Tibial nerve (tissue), 4 donors: Measurements from ENCODE around the gene ZNF777. TPM values are rescaled to one million over a fixed set of nuclear protein-coding genes. Genes with fewer than 3 reads are reported as not detected.

Experiments used
- DNase-seq, 2 donors: peaks; one replicate each; pipeline ENCODE4 v3.0.0-alpha.2; 2019; ENCODE audit warnings: low spot score in 2 of 2
- H3K27ac ChIP-seq, 4 donors: fragments of 200-600 bp; sonication (generic) in 3 of 4; one replicate each; pipeline ENCODE4 v1.5.1; 2017 to 2019; ENCODE audit warnings: mild to moderate bottlenecking in 1 of 4
- H3K27me3 ChIP-seq, 2 donors: fragments of 200-600 bp; sonication (generic) in 1 of 2; one replicate each; pipeline versions ENCODE4 v1.5.1 to v1.6.0; 2017 to 2019
- H3K36me3 ChIP-seq, 3 donors: fragments of 200-600 bp; sonication (generic); one replicate each; pipeline ENCODE4 v1.5.1; 2018 to 2019
- H3K4me1 ChIP-seq, 4 donors: fragments of 200-600 bp; sonication (generic) in 3 of 4; one replicate each; pipeline ENCODE4 v1.5.1; 2017 to 2019
- H3K4me3 ChIP-seq, 4 donors: fragments of 200-600 bp; sonication (generic) in 3 of 4; one replicate each; pipeline ENCODE4 v1.5.1; 2017 to 2019; ENCODE audit warnings: mild to moderate bottlenecking in 1 of 4, moderate library complexity in 1 of 4
- H3K9me3 ChIP-seq, 4 donors: fragments of 200-600 bp; sonication (generic) in 3 of 4; one replicate each; pipeline ENCODE4 v1.5.1; 2017 to 2019
- EP300 ChIP-seq, 2 donors: sonication (generic); formaldehyde crosslinking; IDR thresholded peaks; one replicate each; pipeline ENCODE4 v1.6.1; 2017; ENCODE audit warnings: antibody characterized with exemption in 2 of 2, mild to moderate bottlenecking in 1 of 2
- POLR2A ChIP-seq, 2 donors: fragments of 450-650 bp; IDR thresholded peaks; one replicate each; pipeline ENCODE4 v1.6.1; 2017; ENCODE audit warnings: antibody characterized with exemption in 2 of 2, mild to moderate bottlenecking in 2 of 2, moderate library complexity in 2 of 2
- WGBS, 2 donors: methylation state at CpG; one replicate each; pipeline ENCODE4 v1.1.5; 2018; 5-methylcytosine and 5-hydroxymethylcytosine counted together
- total RNA-seq, 4 donors: library from RNA; depleted of rRNA; stranded (reverse); fragments of >200 nt; gene quantifications; one replicate each; pipeline ENCODE4 v1.1.0, GENCODE V29; 2016
- TF ChIP-seq, protein P1 (sequence below), 5 experiments: fragments of 200-600 bp in 3 of 5; fragments of 450-650 bp in 2 of 5; sonication (generic) in 3 of 5; IDR thresholded peaks; one replicate each; pipeline ENCODE4 v1.5.1; 2016 to 2019; ENCODE audit warnings: antibody characterized with exemption in 5 of 5, mild to moderate bottlenecking in 3 of 5, moderate library complexity in 2 of 5

The ZNF777 gene
- total RNA-seq, 4 donors from 2014 or later = 7.3 to 12.2 (median 9.6) TPM

DNA sequence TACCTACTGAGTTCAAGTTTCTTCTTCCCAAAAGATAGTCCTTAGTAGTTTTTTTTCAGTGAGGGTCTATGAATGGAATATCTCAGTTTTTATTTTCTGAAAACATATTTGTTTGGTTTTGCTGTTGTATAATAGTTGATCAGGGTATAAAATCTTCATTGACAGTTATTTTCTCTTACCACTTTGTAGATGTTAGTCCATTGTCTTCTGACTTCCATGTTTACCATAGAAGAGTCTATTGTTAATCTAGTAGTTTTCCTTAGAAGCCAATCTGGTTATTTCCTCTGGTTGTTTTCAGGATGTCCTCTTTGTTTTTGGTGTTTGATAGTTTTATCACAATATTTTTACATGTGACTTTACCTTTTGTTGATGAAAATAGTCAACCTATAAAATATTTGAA lies 5.5 kb upstream of the ZNF777 start:
- H3K9me3 ChIP-seq = peaks cover 0 to 5% (median 0%) of the 10 kb centered on the region in 4 donors
- H3K4me3 ChIP-seq = no peak overlapping the region
- no peak overlapping the region for H3K27ac ChIP-seq
- H3K4me1 ChIP-seq = peaks cover 0 to 2% (median 0%) of the 10 kb centered on the region in 4 donors
- peaks cover 0 to 16% (median 0%) of the 10 kb centered on the region in 3 donors for H3K36me3 ChIP-seq
- TF ChIP-seq POLR2A (IDR thresholded peaks at IDR 0.05) (no peak), EP300 (IDR thresholded peaks at IDR 0.05) (no peak)
- TF ChIP-seq, protein P1, sequence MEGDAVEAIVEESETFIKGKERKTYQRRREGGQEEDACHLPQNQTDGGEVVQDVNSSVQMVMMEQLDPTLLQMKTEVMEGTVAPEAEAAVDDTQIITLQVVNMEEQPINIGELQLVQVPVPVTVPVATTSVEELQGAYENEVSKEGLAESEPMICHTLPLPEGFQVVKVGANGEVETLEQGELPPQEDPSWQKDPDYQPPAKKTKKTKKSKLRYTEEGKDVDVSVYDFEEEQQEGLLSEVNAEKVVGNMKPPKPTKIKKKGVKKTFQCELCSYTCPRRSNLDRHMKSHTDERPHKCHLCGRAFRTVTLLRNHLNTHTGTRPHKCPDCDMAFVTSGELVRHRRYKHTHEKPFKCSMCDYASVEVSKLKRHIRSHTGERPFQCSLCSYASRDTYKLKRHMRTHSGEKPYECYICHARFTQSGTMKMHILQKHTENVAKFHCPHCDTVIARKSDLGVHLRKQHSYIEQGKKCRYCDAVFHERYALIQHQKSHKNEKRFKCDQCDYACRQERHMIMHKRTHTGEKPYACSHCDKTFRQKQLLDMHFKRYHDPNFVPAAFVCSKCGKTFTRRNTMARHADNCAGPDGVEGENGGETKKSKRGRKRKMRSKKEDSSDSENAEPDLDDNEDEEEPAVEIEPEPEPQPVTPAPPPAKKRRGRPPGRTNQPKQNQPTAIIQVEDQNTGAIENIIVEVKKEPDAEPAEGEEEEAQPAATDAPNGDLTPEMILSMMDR (IDR thresholded peaks at IDR 0.05) = no peak
- H3K27me3 ChIP-seq = no peaks in the 10 kb centered on the region
- DNase-seq = no peak

DNA sequence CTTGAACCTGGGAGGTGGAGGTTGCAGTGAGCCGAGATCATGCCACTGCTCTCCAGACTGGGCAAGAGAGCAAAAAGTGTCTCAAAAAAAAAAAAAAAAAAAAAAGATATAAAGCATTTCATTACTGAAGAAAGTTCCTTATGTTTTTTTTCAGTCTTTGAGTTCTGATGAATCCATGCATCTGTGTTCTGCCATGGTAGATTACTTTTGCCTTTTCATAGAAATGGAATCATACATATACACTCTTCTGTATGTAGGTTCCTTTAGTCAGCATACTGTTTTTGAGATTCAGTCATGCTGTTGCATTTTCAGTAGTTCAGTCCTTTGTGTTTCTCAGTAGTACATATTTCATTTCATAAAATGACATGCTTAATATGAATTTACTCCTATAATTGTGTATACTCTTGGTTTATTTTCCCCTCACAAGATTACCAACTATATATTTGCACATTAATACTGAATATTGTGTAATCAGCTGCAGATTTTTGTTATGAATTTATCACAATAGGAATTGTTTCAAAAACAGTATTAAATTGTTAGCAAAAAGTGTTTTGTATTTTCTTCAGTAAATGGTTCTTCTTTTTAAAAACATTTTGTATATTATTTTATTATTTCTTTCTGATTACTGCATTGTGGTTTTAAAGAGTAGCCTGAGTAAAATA lies 2.8 kb upstream of the ZNF777 start:
- Histone ChIP-seq H3K27ac (no peak overlapping the region), H3K27me3 (no peaks in the 10 kb centered on the region), H3K4me1 (peaks cover 0 to 17% (median 11%) of the 10 kb centered on the region in 4 donors), H3K9me3 (no peaks in the 10 kb centered on the region), H3K36me3 (no peaks in the 10 kb centered on the region), H3K4me3 (no peak overlapping the region)
- 79 to 89% methylated on average over 1 of the region's 1 CpG for WGBS, 2 donors
- no peak for DNase-seq
- TF ChIP-seq, protein P1 (IDR thresholded peaks at IDR 0.05) = no peak
- TF ChIP-seq POLR2A (IDR thresholded peaks at IDR 0.05) (no peak), EP300 (IDR thresholded peaks at IDR 0.05) (no peak)

DNA sequence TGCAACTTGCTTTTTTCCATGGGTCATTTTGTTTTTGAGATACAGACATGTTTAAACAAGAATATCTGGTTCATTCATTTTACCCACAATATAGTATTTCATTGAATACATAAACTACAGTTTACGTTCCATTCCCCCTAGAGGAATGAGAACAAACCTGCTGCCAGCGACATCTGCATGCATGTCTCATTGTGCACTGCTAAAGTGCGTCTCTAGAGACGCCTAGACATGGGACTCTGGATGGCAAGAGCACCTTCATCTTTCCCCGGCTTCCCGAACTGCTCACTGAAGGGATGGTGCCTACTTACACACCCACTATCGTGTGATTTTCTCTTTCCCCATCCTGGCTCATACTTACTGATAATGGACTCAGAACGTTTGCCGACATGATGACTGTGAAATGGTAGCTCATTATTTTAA lies 1.2 kb upstream of the ZNF777 start:
- TF ChIP-seq EP300 (IDR thresholded peaks at IDR 0.05) = no peak
- TF ChIP-seq, protein P1 (IDR thresholded peaks at IDR 0.05) = no peak
- no peak for TF ChIP-seq POLR2A (IDR thresholded peaks at IDR 0.05)
- Histone ChIP-seq H3K4me1 (peaks cover 0 to 29% (median 14%) of the 10 kb centered on the region in 4 donors), H3K9me3 (no peaks in the 10 kb centered on the region), H3K27me3 (no peaks in the 10 kb centered on the region), H3K27ac (no peak overlapping the region), H3K4me3 (no peak overlapping the region), H3K36me3 (no peaks in the 10 kb centered on the region)
- WGBS, 2 donors = 89 to 91% methylated on average over 9 of the region's 9 CpGs
- DNase-seq = no peak

DNA sequence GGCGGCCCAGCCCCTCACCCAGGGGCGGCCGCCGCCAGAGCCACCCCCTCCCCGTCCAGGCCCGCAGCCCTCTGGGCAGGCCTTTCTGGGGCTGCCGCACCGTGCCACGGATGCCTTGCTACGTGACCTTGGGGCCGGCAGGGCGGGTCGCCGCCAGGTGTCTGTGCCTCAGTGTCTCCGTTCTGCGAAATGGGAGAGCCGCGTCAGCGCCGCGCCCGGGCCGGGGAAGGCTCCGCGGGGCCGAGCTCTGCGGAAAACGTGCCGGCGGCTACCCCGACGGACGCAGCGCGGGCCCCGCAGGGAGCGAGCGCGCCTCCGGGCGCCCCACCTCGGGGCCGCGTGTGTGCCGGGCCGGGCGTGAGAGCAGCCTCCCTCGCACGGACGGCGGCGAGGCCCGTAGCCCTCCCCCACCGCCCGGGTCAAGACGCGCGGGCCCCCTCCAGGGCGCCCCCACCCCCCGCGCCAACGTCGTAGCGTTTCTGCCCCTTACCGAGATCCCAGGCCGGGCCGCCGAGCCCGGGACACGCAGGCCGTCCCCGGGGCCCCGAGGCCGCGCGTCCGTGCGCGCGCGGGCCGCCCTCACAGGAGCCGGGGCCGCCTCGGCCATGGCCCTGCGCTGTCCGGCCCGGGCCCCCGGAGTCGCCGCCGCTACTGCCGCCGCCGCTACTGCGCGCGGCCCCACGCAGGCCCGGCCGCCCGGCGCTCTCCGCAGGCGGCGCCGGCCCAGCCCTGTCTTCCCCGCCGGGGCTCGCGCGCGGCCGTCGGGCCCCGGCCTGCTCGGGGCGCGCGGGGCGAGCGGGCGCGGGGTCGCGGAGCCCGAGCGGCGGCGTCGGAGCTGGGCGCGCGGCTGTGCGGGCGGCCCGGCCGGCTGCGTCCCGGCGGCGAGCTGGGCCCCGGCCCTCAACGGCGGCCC lies 1.1 kb downstream of the ZNF777 start:
- 0 to 2% methylated on average over 9 to 66 of the region's 145 CpGs for WGBS, 2 donors
- H3K36me3 ChIP-seq = peaks cover 0 to 17% (median 0%) of the 10 kb centered on the region in 3 donors
- H3K27ac ChIP-seq = peak overlapping the region in 2 of 4 donors; percentile 19 to 92
- H3K9me3 ChIP-seq = no peaks in the 10 kb centered on the region
- H3K27me3 ChIP-seq = no peaks in the 10 kb centered on the region
- no peak for DNase-seq
- peak overlapping the region; percentile 25 to 93 (median 66) for H3K4me3 ChIP-seq
- TF ChIP-seq, protein P1 (IDR thresholded peaks at IDR 0.05) = no peak
- no peak for TF ChIP-seq EP300 (IDR thresholded peaks at IDR 0.05)
- no peak for TF ChIP-seq POLR2A (IDR thresholded peaks at IDR 0.05)
- H3K4me1 ChIP-seq = peaks cover 0 to 36% (median 14%) of the 10 kb centered on the region in 4 donors

DNA sequence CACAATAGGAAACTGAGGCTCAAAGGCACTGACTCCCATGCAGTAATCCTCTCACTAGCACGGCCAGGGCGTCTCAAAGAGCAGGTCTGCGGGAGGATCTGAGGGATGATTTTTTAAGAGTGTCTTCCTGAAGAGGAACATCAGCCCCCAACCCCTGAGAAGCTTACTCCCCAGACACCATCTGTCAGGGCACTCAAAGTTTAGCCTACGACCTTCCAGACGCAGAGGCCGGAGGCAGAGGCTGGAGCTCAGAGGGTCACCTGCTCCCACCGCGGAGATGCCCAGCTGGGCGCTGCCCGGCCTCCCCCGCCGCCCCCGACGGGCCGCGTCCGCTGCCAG lies 1.7 kb downstream of the ZNF777 start:
- Histone ChIP-seq H3K4me1 (peaks cover 0 to 36% (median 14%) of the 10 kb centered on the region in 4 donors), H3K27ac (peak overlapping the region in 2 of 4 donors; percentile 19 to 56), H3K4me3 (peak overlapping the region; percentile 25 to 93 (median 50)), H3K9me3 (no peaks in the 10 kb centered on the region), H3K27me3 (no peaks in the 10 kb centered on the region), H3K36me3 (peaks cover 0 to 23% (median 0%) of the 10 kb centered on the region in 3 donors)
- no peak for DNase-seq
- 20 to 22% methylated on average over 6 to 10 of the region's 17 CpGs for WGBS, 2 donors
- no peak for TF ChIP-seq POLR2A (IDR thresholded peaks at IDR 0.05)
